SH-SY5Y (cell line): ENCODE results near the gene THSD4.

Experiments used
- GATA2 ChIP-seq: IDR thresholded peaks from 2 replicates; pipeline ENCODE4 v1.6.1; 2011; ENCODE audit warnings: mild to moderate bottlenecking, low read depth, low read length
- GATA3 ChIP-seq: IDR thresholded peaks from 2 replicates; pipeline ENCODE4 v1.6.1; 2011; ENCODE audit warnings: low read depth, mild to moderate bottlenecking, low read length, moderate library complexity

- TF ChIP-seq GATA2 (no peak), GATA3 (no peak)
Measured at GRCh38 chr15:71775856-71776255, 660.6 kb downstream of the THSD4 start.
